ENCODE results near the gene LETMD1. TPM values are rescaled to one million over a fixed set of nuclear protein-coding genes. Genes with fewer than 3 reads are reported as not detected.

LETMD1 gene
- polyA plus RNA-seq, 1 experiment = 48.1 TPM

DNA sequence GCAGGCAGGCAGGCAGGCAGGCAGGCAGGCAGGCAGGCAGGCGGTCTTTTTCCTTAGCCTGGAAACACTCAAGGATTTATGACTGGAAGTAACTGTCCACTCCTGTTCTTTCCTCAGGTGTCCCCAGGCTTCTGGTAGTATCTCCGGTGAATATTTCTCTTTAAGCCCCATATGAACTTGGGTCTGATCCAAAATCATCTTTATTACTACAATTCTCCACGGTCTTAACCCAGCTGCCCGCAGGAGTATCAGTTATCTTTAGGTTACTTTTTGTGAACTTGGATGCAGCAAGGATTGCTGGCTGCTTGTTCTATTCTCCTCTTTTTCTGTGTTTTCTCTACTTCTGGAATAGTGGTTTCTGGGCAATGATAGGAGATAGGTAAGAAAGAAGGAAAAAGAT, 32.0 kb downstream of the LETMD1 start:
- H3K9me3 ChIP-seq (ENCODE audit: control insufficient read depth, insufficient read depth, low read length) = no peaks in the 10 kb centered on the region
- POLR2A ChIA-PET = interaction anchor here (0.6 to 0.7 kb wide), 2 partner anchors 14 to 158 kb away, joined by 5 to 6 read pairs; partner anchors contain the start of gene DAZAP2
- no peak overlapping the region for H3K4me3 ChIP-seq (ENCODE audit: low read depth, low read length)
- CTCF ChIA-PET = no interaction called here
- no peak for DNase-seq (ENCODE audit: low read depth, low spot score)
- TF ChIP-seq, protein P1, sequence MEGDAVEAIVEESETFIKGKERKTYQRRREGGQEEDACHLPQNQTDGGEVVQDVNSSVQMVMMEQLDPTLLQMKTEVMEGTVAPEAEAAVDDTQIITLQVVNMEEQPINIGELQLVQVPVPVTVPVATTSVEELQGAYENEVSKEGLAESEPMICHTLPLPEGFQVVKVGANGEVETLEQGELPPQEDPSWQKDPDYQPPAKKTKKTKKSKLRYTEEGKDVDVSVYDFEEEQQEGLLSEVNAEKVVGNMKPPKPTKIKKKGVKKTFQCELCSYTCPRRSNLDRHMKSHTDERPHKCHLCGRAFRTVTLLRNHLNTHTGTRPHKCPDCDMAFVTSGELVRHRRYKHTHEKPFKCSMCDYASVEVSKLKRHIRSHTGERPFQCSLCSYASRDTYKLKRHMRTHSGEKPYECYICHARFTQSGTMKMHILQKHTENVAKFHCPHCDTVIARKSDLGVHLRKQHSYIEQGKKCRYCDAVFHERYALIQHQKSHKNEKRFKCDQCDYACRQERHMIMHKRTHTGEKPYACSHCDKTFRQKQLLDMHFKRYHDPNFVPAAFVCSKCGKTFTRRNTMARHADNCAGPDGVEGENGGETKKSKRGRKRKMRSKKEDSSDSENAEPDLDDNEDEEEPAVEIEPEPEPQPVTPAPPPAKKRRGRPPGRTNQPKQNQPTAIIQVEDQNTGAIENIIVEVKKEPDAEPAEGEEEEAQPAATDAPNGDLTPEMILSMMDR (IDR thresholded peaks at IDR 0.05; ENCODE audit: low read depth, low read length) = no peak
- no peaks in the 10 kb centered on the region for H3K27me3 ChIP-seq (ENCODE audit: control insufficient read depth, insufficient read depth, low read length)
- H3K27ac ChIP-seq (ENCODE audit: low read depth, low read length) = no peak overlapping the region

DNA sequence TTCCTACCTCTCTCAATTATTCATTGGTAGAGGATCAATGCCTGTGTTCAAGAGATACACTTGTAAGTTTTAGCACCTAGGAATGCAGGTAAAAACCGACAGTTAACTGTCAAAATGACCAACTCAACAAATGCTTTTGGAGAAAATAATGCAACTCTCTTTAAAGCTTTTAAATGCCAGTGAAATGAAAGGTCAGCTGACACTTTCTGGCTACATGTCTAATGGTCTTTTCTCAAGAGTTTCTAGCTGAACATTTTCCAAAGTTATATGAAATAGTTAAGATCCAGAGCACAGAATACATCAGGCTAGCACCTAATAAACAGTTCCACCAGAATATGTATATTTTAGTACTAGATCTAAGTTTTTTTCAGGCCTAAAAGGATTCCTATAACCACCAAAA, 33.3 kb downstream of the LETMD1 start:
- TF ChIP-seq, protein P1 (IDR thresholded peaks at IDR 0.05; ENCODE audit: low read depth, low read length) = no peak
- ChIA-PET CTCF (interaction anchor here (1.3 kb wide), 1 partner anchor 260 kb away, joined by 7 read pairs; no protein-coding TSS in a partner anchor), POLR2A (interaction anchor here (0.7 to 1.3 kb wide), 3 partner anchors 10 to 1926 kb away, joined by 3 to 5 read pairs (median 3); no protein-coding TSS in a partner anchor)
- H3K27me3 ChIP-seq (ENCODE audit: control insufficient read depth, insufficient read depth, low read length) = no peaks in the 10 kb centered on the region
- H3K4me3 ChIP-seq (ENCODE audit: low read depth, low read length) = peak overlapping the region; percentile 87; the same call in 1 of the 2 replicates
- H3K27ac ChIP-seq (ENCODE audit: low read depth, low read length) = no peak overlapping the region
- DNase-seq (ENCODE audit: low read depth, low spot score) = no peak
- no peaks in the 10 kb centered on the region for H3K9me3 ChIP-seq (ENCODE audit: control insufficient read depth, insufficient read depth, low read length)

DNA sequence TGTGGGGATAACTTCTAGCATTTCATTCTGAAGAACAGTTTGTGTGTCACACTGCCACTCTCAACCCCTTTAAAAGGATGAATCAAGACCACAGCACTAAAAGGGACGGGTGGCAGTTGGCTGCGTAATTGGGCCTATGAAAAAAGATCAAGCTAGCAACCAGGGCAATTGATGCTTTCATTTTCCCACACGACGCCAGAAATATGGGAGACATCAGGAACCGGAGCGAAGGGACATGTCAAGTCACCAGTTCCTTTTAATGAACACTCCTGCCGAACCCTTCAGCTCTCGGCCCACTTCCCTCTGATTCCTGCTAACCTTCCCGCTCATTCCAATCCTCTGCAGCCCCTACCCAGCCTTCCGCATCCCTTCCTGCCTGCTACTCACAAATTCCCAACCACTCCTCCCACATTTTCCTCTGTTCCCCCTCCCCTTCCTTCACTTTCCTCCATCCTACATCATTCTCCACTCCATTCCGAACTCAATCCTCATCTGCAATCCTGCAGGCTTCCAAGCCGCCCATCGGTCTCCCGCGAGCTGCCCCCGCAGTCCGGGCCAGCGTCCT, 34.5 kb downstream of the LETMD1 start:
- peak overlapping the region; percentile 87 for H3K4me3 ChIP-seq (ENCODE audit: low read depth, low read length)
- POLR2A ChIA-PET = interaction anchor here (0.5 to 2.0 kb wide), 32 partner anchors 8 to 337 kb away, joined by 3 to 20 read pairs (median 4); partner anchors contain the start of genes DAZAP2, POU6F1, SLC11A2 and SMAGP
- peak overlapping the region; percentile 77 for H3K27ac ChIP-seq (ENCODE audit: low read depth, low read length)
- CTCF ChIA-PET = interaction anchor here (1.3 kb wide), 1 partner anchor 258 kb away, joined by 7 read pairs; no protein-coding TSS in a partner anchor
- no peaks in the 10 kb centered on the region for H3K27me3 ChIP-seq (ENCODE audit: control insufficient read depth, insufficient read depth, low read length)
- H3K9me3 ChIP-seq (ENCODE audit: control insufficient read depth, insufficient read depth, low read length) = no peaks in the 10 kb centered on the region
- TF ChIP-seq, protein P1 (IDR thresholded peaks at IDR 0.05; ENCODE audit: low read depth, low read length) = no peak
- no peak for DNase-seq (ENCODE audit: low read depth, low spot score)

DNA sequence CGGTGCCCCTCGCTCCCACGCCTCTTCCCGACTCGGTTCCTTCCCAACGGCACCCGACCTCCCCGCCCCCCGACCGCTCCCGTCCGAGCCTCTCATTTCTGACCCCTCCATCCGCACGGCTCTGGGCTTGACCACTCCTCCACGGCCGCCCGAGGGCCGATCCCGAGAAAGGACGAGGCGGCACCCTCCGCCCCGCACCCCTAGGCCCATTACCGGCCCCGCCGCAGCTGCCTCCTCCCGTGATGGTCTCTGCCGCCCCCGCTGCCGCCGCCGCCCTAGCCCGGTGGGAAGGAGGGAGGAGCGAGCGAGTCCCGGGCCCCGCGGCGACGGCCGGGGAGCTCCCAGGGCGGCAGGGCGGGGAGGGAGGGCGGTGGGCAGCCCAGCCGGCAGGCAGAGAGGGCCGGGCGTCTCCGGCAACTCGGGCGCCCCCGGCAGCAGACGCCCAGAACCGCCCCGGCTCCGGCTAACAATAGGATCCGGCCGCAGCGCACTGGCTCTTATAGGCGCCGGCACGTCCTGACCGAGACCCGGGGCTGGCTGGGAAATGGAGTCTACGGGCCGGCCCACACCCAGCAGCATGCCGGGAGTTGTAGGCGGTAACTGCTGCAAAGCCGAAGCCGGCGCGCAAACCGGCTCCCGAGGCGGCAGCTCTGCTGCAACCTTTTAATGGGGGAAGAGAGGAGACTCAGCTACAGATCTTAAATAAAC, 35.2 kb downstream of the LETMD1 start, which contains the start of gene CSRNP2:
Gene CSRNP2, minus strand, starts transcription at position 471 of the 708 bp plus-strand sequence. CDS start 7,035 bp downstream, outside the sequence.
- no peaks in the 10 kb centered on the region for H3K27me3 ChIP-seq (ENCODE audit: control insufficient read depth, insufficient read depth, low read length)
- ChIA-PET CTCF (no interaction called here), POLR2A (interaction anchor here (0.5 to 2.0 kb wide), 40 partner anchors 9 to 336 kb away, joined by 3 to 20 read pairs (median 4); partner anchors contain the start of genes DAZAP2, POU6F1, SLC11A2 and SMAGP)
- TF ChIP-seq, protein P1 (IDR thresholded peaks at IDR 0.05; ENCODE audit: low read depth, low read length) = no peak
- no peaks in the 10 kb centered on the region for H3K9me3 ChIP-seq (ENCODE audit: control insufficient read depth, insufficient read depth, low read length)
- H3K27ac ChIP-seq (ENCODE audit: low read depth, low read length) = peak within 1 kb of the TSS; percentile 77
- peak; percentile 90 for DNase-seq (ENCODE audit: low read depth, low spot score)
- H3K4me3 ChIP-seq (ENCODE audit: low read depth, low read length) = peak within 1 kb of the TSS; percentile 87

DNA sequence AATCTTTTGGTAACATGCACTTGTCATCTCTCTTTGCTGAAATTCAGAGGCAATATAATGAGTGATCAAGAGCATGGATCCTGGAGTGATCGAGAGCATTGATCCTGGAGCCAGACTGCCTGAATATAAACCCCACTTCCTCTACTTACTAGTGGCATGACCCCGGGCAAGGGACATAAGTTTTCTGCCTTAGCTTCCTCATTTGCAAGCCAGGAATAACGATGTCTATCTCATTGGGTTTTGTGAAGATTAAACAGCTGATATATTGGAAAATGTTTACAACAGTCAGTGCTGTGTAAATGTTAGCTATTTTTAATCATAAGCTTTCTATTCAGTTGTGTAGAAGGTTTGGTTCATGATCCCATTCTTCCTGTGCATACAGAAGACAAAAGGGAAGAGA, 37.6 kb downstream of the LETMD1 start:
- POLR2A ChIA-PET = no interaction called here

More for the DNA sequence above, 37.6 kb downstream of the LETMD1 start:
- Histone ChIP-seq H3K4me3 (ENCODE audit: low read depth, low read length) (no peak overlapping the region), H3K9me3 (ENCODE audit: control insufficient read depth, insufficient read depth, low read length) (no peaks in the 10 kb centered on the region), H3K27me3 (ENCODE audit: control insufficient read depth, insufficient read depth, low read length) (no peaks in the 10 kb centered on the region), H3K27ac (ENCODE audit: low read depth, low read length) (no peak overlapping the region)
- TF ChIP-seq, protein P1 (IDR thresholded peaks at IDR 0.05; ENCODE audit: low read depth, low read length) = no peak
- CTCF ChIA-PET = no interaction called here
- DNase-seq (ENCODE audit: low read depth, low spot score) = no peak

All from AG04450 (cell line).